ENCODE data around the gene GALNT16.

- peak in 1 of 3 experiments; percentile 23 for TF ChIP-seq CTCF (optimal IDR thresholded peaks at IDR 0.05 in 1 of 3, IDR thresholded peaks at IDR 0.05 in 1 of 3, conservative IDR thresholded peaks at IDR 0.05 in 1 of 3; ENCODE audit: extremely low read depth in 1 of 3, insufficient read depth in 2 of 3, low read length in 3 of 3)
- no peak for TF ChIP-seq EZH2 (IDR thresholded peaks at IDR 0.05; ENCODE audit: low read length)
Observed at GRCh38 chr14:69325646-69326265, 65.8 kb downstream of the GALNT16 start.
